Measurements from ENCODE around the gene PTH1R. TPM values are rescaled to one million over a fixed set of nuclear protein-coding genes. Genes with fewer than 3 reads are reported as not detected.

The PTH1R gene
- total and polyA plus RNA-seq, 7 experiments from 2014 or later: not detected

DNA sequence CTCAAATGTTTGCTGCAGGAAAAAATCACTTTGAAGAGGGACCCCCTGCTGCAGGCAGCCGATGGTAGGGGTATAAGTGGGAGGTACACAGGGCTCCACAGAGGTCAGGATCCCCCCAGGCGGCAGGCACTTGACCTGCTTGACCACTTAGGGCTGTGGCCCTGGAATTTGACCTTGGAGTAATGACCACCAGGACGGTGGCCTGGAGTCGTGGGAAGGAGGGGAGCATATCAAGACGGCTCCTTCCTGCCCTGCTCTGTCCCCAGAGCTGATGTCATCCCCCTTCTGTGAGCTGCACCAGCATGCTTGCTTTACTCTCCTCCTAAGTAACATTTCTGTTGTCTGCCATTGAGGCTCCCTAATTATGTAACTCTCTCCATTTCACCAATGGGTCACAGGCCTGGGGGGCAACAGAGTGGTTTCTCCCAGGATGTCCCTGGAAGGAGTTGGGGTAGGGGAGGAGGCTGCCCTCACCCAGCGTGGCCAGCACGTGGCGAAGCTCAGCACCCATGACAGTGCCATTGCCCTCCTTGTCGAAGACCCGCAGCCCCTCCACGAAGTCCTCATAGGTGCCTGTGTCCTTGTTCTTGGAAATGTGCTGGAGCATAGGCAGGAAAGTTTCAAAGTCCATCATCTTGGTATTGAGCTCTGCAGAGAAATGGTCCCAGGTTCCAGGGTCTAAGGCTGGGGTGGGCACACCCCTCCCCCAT is 18.4 kb upstream of the PTH1R start:
- Histone ChIP-seq H3K27me3 (ENCODE audit: control insufficient read depth in 2 of 2, insufficient read depth in 2 of 2, low read length in 2 of 2) (no peaks in the 10 kb centered on the region), H3K4me1 (ENCODE audit: control insufficient read depth in 2 of 2, insufficient read depth in 2 of 2, low read length in 2 of 2) (no peaks in the 10 kb centered on the region), H3K4me3 (ENCODE audit: low read length) (no peak overlapping the region), H3K9me3 (ENCODE audit: control insufficient read depth in 2 of 3, low read length in 3 of 3) (no peaks in the 10 kb centered on the region), H3K36me3 (ENCODE audit: control insufficient read depth in 2 of 3, insufficient read depth in 3 of 3, low read length in 3 of 3) (no peaks in the 10 kb centered on the region), H3K27ac (ENCODE audit: low read depth, low read length) (no peak overlapping the region)
- Mint-ChIP-seq H3K4me1 (peaks cover 0 to 5% (median 0%) of the 10 kb centered on the region in 7 donors), H3K4me3 (no peak overlapping the region), H3K27ac (no peak overlapping the region), H3K27me3 (peaks cover 0 to 15% (median 2%) of the 10 kb centered on the region in 5 donors), H3K9me3 (no peaks in the 10 kb centered on the region), H3K36me3 (no peaks in the 10 kb centered on the region)
- ChIA-PET POLR2A (interaction anchor here (0.6 kb wide), 1 partner anchor 19 kb away, joined by 3 read pairs; no protein-coding TSS in a partner anchor), CTCF (interaction anchor here (0.6 to 1.3 kb wide), 3 partner anchors 12 to 1851 kb away, joined by 3 to 5 read pairs (median 4); no protein-coding TSS in a partner anchor)
- DNase-seq (no peak), ATAC-seq (no peak)
- intact Hi-C loops (cut with micrococcal nuclease): no loop called here

DNA sequence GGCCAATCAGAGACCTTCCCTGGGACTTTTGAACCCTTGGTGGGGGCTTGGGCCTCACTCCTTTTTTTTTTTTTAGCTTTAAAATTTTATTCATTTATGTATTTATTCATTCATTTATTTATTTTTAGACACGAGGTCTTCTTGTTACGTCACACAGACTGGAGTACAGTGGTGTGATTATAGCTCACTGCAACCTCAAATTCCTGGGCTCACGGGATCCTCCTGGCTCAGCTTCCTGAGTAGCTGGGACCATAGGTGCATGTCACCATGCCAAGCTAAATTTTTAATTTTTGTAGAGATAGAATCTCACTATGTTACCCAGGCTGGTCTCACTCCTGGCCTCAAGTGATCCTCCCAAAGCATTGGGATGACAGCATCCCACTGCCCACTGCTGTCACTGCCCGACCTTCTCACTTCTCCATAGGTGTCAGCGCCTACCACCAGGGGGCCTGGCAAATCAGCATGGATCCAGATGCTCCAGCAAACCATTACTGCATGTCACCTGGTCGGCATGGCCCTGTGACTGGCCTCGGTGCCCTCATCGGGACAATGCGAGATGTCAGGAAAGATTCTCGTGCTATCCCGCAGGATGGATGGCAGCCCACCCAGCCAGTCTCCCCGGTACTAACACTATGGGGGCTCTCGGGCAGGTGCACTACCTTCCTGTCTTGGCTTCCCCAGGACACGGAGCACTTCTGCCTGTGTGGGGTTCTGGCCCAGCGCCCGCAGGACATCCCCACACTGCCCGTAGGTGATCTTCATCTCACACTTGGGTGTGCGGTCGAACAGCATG is 17.3 kb upstream of the PTH1R start:
- no peaks in the 10 kb centered on the region for H3K9me3 ChIP-seq (ENCODE audit: control insufficient read depth in 2 of 3, low read length in 3 of 3)
- no peak overlapping the region for H3K27ac ChIP-seq (ENCODE audit: low read depth, low read length)
- H3K27me3 ChIP-seq (ENCODE audit: control insufficient read depth in 2 of 2, insufficient read depth in 2 of 2, low read length in 2 of 2): no peaks in the 10 kb centered on the region
- no peaks in the 10 kb centered on the region for H3K4me1 ChIP-seq (ENCODE audit: control insufficient read depth in 2 of 2, insufficient read depth in 2 of 2, low read length in 2 of 2)
- ATAC-seq (no peak), DNase-seq (no peak)
- no peak overlapping the region for H3K27ac Mint-ChIP-seq
- H3K4me3 Mint-ChIP-seq: no peak overlapping the region
- POLR2A ChIA-PET: no interaction called here
- no peak overlapping the region for H3K4me3 ChIP-seq (ENCODE audit: low read length)
- CTCF ChIA-PET: interaction anchor here (0.7 to 1.3 kb wide), 3 partner anchors 13 to 134 kb away, joined by 3 to 5 read pairs (median 3); no protein-coding TSS in a partner anchor
- intact Hi-C loops (cut with micrococcal nuclease): no loop called here
- no peaks in the 10 kb centered on the region for H3K36me3 ChIP-seq (ENCODE audit: control insufficient read depth in 2 of 3, insufficient read depth in 3 of 3, low read length in 3 of 3)
- H3K36me3 Mint-ChIP-seq: no peaks in the 10 kb centered on the region
- H3K9me3 Mint-ChIP-seq: no peaks in the 10 kb centered on the region
- peaks cover 0 to 15% (median 2%) of the 10 kb centered on the region in 5 donors for H3K27me3 Mint-ChIP-seq
- H3K4me1 Mint-ChIP-seq: peaks cover 0 to 5% (median 0%) of the 10 kb centered on the region in 7 donors

DNA sequence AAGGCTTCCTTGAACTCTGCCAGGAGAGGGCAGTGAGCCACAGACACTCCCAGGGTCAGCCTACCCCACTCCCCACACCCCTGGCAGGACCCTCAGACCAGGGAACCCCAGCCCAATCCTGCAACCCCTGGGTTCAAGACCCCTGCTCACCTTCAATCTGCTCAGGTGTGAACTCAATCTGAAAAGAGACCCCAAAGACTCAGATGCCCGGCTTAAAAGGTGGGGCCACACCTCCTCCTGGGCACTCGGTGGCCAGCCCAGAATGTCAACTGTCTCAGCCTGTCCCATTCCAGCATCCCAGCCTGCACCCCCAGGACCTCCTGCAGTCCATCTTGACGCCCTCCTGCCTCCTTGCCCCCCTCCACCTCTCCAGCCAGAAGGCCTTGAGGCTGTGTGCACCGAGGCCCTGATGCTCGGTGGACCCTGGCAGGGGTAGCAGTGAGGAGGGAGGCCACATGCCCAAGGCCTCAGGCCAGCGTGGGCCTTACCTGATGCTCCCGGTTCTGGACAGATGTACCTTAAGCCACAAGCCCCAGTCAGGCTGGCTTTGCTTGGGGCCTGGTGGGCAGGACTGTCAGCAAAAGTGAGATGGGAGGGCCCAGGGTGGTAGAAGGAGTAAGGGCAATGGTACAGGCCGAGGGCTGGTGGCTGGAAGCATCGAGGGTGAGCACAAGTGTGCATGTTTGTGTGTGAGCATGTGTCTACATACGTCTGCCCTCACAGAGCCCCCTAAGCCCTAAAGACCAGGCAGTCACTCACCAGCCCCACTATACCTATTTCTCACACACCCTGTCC is 16.5 kb upstream of the PTH1R start:
- DNase-seq: no peak
- Histone ChIP-seq H3K36me3 (ENCODE audit: control insufficient read depth in 2 of 3, insufficient read depth in 3 of 3, low read length in 3 of 3) (no peaks in the 10 kb centered on the region), H3K9me3 (ENCODE audit: control insufficient read depth in 2 of 3, low read length in 3 of 3) (no peaks in the 10 kb centered on the region), H3K27ac (ENCODE audit: low read depth, low read length) (no peak overlapping the region), H3K4me1 (ENCODE audit: control insufficient read depth in 2 of 2, insufficient read depth in 2 of 2, low read length in 2 of 2) (no peaks in the 10 kb centered on the region), H3K4me3 (ENCODE audit: low read length) (no peak overlapping the region), H3K27me3 (ENCODE audit: control insufficient read depth in 2 of 2, insufficient read depth in 2 of 2, low read length in 2 of 2) (no peaks in the 10 kb centered on the region)
- Mint-ChIP-seq H3K4me3 (no peak overlapping the region), H3K9me3 (no peaks in the 10 kb centered on the region), H3K4me1 (peaks cover 0 to 5% (median 0%) of the 10 kb centered on the region in 7 donors), H3K27me3 (peaks cover 0 to 15% (median 2%) of the 10 kb centered on the region in 5 donors), H3K36me3 (no peaks in the 10 kb centered on the region), H3K27ac (no peak overlapping the region)
- intact Hi-C loops (cut with micrococcal nuclease): no loop called here
- no peak for ATAC-seq
- CTCF ChIA-PET: no interaction called here
- POLR2A ChIA-PET: no interaction called here

DNA sequence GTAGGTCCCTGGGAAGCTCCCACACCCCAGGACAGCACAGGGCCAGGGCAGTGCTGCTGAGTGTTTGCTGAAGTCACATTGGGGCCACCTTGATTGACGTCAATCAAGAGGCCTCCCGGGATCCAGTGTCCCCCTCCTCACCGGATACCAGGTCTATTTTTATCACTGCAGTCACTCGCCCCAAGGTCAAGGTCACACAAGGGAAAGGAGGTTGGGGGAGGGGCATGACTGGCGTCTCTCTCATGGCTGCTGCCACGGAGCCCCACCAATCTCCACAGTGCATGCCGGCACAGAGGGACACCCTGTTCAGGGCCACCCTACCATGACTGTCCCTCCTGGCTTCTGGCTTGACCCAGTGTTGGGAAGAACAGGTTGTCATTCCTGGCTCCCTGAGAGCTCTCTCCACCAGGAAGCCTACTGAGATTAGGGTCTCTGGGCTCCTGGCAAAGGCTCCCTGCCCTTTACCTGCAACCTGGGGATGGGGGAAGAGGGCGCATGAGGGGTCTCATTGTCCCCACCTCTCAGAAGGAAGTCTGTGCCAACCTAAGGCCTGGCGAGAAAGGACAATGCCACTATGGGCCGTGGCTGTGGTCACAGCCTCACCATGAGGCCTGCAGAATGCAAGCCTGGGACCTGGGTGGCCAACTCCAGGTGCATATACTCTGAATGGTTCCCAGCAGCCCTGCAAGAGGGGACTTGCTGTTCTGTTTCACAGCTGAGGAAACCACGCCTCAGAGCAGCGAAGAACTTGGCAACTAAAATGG is 15.7 kb upstream of the PTH1R start:
- Mint-ChIP-seq H3K27ac (no peak overlapping the region), H3K36me3 (no peaks in the 10 kb centered on the region), H3K4me3 (no peak overlapping the region), H3K9me3 (no peaks in the 10 kb centered on the region), H3K4me1 (peaks cover 0 to 3% (median 0%) of the 10 kb centered on the region in 7 donors), H3K27me3 (peaks cover 0 to 7% (median under 1%) of the 10 kb centered on the region in 5 donors)
- intact Hi-C loops (cut with micrococcal nuclease): no loop called here
- ATAC-seq (no peak), DNase-seq (no peak)
- ChIA-PET CTCF (no interaction called here), POLR2A (no interaction called here)
- no peak overlapping the region for H3K27ac ChIP-seq (ENCODE audit: low read depth, low read length)
- H3K9me3 ChIP-seq (ENCODE audit: control insufficient read depth in 2 of 3, low read length in 3 of 3): no peaks in the 10 kb centered on the region
- no peaks in the 10 kb centered on the region for H3K36me3 ChIP-seq (ENCODE audit: control insufficient read depth in 2 of 3, insufficient read depth in 3 of 3, low read length in 3 of 3)
- H3K4me1 ChIP-seq (ENCODE audit: control insufficient read depth in 2 of 2, insufficient read depth in 2 of 2, low read length in 2 of 2): no peaks in the 10 kb centered on the region
- no peak overlapping the region for H3K4me3 ChIP-seq (ENCODE audit: low read length)
- no peaks in the 10 kb centered on the region for H3K27me3 ChIP-seq (ENCODE audit: control insufficient read depth in 2 of 2, insufficient read depth in 2 of 2, low read length in 2 of 2)

DNA sequence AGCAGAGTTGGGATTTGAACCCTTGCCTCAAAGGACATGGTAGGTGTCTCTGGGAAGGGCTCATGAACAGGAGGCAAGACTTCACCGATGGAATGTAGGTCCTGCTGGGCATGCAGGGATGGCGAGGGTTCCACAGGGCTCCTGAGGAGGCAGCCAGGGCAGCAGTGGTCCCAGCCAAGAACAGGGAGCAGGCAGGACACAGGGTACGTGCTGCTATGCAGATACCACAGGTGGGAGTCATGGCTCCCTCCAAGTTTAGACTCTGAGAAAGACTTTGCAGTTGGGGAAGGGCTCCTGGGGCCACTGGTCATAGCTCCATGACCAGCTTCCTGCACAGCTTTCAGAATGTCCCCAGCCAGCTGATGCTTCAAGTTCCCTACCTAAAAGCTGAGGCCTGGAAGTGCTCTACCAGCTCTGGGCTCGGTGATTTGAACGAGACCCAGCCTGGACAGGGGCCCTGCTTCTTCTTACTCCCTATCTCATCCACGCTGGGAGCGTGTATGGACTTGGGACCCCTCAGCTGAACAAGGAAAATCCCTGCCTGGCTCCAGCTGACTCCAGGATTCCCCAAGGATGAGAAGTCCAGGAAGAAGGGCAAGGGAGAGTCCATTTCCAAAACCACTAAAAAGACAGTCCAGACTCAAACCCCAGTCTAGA is 15.0 kb upstream of the PTH1R start:
- DNase-seq (no peak), ATAC-seq (no peak)
- no peaks in the 10 kb centered on the region for H3K27me3 ChIP-seq (ENCODE audit: control insufficient read depth in 2 of 2, insufficient read depth in 2 of 2, low read length in 2 of 2)
- Mint-ChIP-seq H3K27me3 (peaks cover 0 to 4% (median 0%) of the 10 kb centered on the region in 5 donors), H3K9me3 (no peaks in the 10 kb centered on the region), H3K27ac (no peak overlapping the region), H3K4me1 (no peaks in the 10 kb centered on the region), H3K4me3 (no peak overlapping the region), H3K36me3 (no peaks in the 10 kb centered on the region)
- no peaks in the 10 kb centered on the region for H3K9me3 ChIP-seq (ENCODE audit: control insufficient read depth in 2 of 3, low read length in 3 of 3)
- ChIA-PET CTCF (interaction anchor here (1.1 kb wide), 1 partner anchor 28 kb away, joined by 3 read pairs; no protein-coding TSS in a partner anchor), POLR2A (no interaction called here)
- intact Hi-C loops (cut with micrococcal nuclease): no loop called here
- no peaks in the 10 kb centered on the region for H3K4me1 ChIP-seq (ENCODE audit: control insufficient read depth in 2 of 2, insufficient read depth in 2 of 2, low read length in 2 of 2)
- H3K27ac ChIP-seq (ENCODE audit: low read depth, low read length): no peak overlapping the region
- no peaks in the 10 kb centered on the region for H3K36me3 ChIP-seq (ENCODE audit: control insufficient read depth in 2 of 3, insufficient read depth in 3 of 3, low read length in 3 of 3)
- H3K4me3 ChIP-seq (ENCODE audit: low read length): no peak overlapping the region
